GM21367 (cell line): ENCODE results near the gene SLC44A1.
A peak's percentile ranks its signal among the peaks of the same experiment; 100 is the strongest.

Experiments used
- ATAC-seq: cut with Tn5 transposase; IDR thresholded peaks from one replicate; pipeline ENCODE4 v1.9.1; 2021; ENCODE audit not compliant: unreplicated experiment

Gene SLC44A1

DNA sequence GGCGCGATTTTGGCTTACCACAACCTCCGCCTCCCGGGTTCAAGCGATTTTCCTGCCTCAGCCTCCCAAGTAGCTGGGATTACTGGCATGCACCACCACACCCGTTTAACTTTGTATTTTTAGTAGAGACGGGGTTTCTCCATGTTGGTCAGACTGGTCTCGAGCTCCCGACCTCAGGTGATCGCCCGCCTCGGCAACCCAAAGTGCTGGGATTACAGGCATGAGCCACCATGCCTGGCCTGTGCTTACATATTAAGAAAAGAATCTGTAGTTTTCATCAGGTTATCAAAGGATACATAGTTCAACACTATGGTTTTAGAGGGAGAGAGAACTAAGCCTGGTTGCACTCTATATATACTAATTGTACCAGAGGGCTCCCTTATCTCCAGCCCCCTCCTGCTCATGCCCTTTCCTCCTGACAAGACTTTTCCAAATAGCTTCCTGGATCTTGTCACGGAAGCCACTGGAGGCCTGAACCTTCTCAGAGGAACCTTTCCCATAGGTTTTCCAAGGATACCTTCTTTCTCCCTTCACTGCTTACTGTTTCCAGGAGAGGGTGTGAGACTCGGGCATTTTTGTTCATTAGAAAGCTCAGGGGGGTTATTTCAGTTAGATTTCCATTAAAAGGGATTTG lies 53.1 kb downstream of the SLC44A1 start:
- ATAC-seq = no peak

DNA sequence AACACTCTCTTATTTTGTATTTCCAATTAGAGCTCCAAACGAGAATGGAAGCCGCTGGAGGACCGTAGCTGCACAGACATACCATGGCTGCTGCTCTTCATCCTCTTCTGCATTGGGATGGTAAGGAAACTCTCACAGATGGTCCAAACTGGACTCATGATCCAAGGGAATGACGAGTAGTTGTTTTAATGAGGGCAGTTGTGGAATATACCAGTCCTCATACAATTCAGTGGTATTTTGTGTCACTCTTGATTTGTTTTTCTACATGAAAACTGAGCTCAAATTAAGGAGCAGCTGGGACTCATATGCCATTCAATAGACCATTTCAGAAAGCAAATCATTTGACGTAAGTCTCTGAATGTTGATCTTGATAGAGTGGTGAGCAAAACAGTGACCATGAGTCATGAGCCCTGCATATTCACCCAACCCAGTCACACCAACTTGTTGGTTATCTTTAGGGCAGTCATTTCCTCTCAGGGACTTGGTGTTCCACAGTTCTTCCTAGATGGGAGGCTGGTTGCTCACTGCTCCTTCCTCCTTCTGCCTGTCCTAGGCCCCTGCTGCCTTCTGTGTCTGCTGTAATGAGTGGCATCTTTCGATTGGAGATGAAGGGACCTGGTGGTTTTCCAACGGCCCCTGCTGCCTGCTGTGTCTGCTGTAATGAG lies 54.9 kb downstream of the SLC44A1 start:
- no peak for ATAC-seq

DNA sequence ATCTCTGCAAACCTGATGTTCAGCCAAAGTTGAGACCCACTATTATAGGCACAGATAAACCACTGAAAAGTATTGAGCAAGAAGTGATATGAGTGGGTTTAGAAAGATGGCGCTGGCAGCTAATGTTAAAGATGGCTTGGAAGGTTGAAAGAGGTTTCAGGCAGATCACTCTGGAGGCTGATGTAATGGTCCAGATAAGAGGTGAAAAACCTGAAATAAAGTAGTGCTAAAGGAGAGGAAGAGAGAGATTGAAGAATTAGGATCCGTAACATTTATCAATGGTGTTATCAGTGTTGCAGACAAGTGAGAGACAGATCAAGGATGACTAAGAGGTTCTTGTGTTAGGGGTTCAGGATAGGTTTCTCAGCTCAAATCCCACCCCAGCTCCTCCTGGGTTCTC lies 58.3 kb downstream of the SLC44A1 start:
- no peak for ATAC-seq

DNA sequence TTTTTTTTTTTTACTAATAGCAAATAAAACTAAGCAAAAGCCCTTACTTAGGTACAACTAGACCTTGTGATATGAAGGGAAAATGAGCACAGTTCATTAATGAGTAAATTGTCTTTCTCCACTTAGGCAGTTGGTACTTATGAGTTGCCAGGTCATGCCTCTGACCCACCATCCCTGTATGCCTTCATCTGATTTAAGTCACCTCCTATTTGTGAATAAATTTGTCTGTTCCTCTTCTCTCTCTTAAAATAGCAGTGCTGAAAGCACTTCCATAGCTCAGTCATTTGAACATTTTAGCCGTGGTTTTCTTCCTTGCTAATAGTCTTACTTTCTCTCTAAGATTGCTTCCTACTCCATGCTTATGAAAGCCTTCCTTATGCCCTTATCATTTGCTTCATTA lies 61.4 kb downstream of the SLC44A1 start:
- ATAC-seq = no peak

DNA sequence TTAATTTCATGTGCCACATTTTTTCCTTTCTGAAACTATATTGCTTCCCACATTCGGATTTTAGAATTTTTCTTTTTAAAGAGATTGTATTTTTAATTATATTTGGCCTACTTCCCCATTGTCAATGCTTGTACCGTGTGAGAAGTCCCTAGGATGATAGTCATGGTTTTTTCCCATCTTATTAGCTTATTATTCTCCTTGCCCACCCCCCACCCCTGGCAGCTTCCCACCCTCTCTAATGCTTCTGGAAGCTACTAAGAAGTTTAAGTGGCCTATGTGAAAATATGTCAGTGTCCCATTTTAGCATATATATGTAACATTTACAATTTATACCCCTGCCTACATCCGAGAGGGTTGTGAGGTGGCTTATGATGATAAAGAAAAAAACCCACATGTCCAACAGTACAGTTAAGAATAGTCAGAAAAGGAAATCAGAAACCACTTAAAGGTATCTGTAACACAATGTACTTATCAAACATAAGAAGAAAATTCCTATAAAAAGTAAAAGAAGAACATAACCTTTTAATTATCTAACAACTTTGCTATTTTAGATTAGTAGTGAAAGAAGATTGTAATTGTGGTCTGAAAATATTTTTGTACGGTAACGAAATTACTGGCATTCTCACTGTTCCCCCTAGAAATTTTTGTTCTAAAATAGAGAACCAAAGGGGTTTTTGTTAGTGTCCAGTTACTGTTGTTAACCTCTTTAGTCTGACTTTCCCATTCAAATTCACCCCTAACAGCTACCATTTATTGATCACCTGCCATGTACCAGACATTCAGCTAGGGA lies 62.1 kb downstream of the SLC44A1 start:
- ATAC-seq = no peak

DNA sequence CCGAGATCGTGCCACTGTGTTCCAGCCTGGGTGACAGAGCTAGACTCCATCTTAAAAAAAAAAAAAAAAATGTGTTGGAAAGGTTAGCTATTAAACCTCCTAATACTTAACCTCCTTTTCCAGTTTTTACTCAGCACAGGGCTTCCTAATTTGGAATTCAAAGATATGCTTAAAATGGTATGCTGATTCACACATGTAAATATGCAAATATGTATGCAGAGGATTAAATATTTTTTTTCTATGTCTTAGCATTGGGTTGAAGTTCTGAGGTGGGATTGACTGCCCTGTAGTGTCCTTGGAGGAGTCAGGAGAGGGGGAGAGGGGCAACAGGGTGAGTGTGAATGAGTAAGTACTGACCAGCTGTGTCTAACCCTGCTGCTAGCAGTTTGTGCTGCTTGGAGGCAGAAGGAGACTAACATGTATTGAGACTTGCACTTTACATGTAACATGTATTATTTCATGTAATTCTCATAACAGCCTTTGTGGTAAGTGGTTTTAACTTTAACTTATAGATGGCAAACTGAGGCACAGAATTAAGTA lies 63.2 kb downstream of the SLC44A1 start:
- no peak for ATAC-seq

DNA sequence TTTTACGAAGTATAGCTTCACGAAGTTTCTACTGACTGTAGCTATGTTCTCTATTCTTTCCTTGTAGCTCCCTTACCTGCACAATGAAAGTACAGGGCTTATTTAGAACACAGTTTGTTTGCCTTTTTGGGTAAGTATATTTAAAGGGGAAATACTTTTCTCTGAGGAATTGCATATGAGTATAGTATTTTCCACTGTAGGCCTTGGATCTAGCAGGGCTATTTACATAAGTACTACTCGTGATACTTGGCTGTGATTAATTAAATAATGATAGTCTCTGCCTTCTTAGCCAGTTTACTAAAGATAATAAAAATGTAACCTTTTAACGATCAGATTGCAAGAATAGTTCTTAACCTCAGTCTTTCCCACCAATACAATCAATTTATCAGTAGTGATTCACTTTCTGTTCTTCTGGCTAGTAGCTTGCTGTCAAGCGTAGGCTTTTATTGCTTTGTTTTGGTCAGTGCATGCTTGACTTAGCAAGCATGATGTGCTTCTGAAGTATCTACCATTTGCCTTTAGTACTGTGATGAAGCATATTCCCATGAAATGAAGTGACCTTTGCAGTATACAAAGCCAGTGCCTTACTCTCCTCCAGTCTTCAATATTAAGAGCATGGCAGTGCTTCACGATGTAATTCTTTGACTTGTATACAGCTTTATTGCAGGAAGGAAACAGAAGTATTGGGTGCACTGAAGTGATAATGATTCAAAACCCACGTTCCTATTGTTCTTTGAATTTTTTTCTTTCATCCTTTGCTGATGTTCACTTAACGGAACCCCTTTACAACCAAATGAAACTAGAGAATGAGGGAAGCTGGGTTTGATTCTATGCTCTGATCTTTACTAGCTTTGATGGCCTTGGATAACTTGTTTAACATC lies 64.2 kb downstream of the SLC44A1 start:
- ATAC-seq = no peak

DNA sequence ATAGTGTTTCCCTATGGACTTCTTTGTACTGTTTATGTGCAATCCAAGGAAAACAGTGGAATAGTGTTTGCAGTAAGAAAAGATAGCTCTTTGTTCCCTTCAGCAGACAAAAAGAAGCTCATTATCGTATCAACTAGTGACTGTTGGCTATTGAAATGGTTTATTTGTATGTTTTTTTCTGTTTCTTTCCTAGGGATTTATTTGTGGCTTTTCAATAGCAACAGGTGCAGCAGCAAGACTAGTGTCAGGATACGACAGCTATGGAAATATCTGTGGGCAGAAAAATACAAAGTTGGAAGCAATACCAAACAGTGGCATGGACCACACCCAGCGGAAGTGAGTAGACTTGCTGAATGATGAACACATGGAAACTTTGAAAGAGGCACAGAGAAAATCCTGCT lies 65.1 kb downstream of the SLC44A1 start:
- ATAC-seq = no peak

DNA sequence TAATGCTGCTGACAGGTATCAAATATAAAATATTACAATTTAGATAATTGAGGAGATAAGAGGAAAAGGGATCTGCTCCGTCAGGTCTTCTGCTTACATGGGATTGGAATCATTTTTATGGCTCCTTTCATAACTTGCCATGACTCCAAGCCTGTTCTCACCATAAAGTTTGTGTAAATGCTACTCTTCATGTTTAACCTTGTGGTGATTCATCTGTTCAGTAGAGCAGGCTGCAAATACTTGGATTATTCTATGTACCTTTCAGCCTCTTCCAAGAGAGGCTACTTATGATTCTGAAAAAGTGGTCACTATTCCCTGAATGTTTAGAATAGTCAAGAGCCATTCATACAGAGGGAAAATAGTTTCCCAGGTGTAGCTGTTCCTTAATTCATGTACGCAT lies 66.9 kb downstream of the SLC44A1 start:
- no peak for ATAC-seq

DNA sequence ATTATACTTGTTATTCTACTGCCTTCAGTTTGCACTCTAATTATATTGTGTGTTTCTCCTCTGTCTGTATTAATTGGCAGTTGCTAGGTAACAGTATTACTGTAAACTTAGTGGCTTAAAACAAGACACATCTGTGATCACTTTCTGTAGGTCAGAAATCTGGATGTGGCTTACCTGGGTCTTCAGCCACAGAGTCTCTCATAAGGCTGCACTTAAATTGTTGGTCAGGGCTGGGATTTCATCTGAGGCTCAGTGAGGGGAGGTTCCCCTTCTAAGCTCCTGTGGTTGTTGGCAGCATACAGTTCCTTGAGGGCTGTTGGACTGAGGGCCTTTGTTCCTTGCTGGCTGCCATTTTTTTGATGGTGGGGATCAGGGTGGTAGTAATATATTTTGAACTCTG lies 68.8 kb downstream of the SLC44A1 start:
- no peak for ATAC-seq

DNA sequence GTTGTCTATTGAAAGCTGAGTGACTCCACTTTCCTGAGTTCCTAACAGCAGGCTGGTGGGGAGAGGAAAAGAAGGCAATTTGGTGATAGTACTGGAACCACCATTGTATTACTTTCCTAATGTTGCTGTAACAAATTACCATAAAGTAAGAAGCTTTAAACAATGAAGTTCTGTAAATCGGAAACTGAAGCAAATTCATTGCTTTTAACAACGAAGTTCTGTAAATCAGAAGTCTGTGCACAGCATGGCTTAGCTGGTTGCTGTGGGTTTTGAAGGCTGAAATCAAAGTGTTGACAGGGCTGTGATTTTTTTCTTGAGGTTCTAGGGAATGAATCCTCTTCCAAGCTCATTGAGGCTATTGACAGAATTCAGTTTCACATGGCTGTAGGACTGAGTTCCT lies 72.3 kb downstream of the SLC44A1 start:
- ATAC-seq = no peak

DNA sequence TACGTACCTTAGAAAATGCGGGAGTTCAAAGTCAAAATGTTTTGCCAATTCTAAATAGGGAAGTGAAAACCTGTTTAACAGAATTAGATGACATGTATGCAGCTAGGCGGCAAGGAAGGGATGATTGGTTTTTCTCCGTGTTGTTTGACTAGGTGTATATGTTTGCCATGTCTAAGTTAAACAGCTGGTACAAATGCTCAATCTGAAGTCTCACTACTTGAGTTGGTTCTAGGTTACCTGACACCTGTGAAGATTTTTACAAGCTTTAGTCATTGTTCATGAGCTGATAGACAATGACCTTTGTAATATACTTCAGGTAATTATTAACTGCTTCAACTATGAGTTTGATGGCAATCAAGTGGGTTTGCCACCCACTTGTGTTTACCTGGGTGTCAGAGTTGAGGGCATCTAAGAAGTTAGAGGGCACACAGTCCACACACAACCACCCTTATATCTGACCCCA lies 74.3 kb downstream of the SLC44A1 start:
- ATAC-seq = peak; percentile 68

DNA sequence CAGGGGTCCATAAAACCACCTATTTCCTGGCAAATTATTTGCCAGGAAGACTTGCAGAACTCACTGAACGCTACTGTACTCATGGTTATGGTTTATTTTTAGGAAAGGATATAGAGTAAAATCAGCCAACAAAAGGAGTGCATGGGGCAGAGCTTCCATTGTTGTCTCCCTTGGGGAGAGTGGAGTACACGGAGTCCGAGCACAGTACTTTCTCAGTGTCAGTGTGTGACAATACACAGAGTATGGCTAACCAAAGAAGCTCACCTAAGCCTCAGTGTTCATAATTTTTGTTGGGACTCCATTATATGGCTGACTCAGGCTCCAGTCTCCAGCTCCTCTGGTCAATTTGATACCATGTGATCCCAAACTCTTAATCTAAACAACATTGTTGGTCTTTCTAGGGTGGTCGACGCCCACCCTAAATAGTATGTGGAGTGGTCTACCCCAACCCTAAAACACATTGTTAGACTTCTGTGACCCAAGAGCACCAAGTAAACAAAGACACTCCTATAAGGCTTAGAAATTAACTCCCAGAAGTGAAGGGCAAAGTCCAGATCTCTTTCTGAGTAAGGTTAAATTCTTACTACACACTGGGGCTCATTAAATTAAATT lies 74.9 kb downstream of the SLC44A1 start:
- no peak for ATAC-seq

DNA sequence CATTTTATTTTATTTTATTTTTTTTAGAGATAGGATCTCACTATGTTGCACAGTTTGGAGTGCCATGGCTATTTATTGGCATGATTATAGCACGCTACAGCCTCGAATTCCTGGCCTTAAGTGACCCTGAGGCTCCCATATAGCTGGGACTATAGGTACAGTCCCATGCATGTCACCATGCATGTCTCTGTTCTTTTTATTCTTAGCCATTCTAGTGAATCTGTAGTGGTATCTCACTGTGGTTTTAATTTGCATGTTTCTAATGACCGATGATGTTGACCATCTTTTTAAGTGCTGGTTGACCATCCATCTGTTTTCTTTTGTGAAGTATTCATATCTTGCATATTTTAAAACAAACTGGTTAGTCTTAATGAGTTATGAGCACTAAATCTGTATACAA lies 76.1 kb downstream of the SLC44A1 start:
- no peak for ATAC-seq

DNA sequence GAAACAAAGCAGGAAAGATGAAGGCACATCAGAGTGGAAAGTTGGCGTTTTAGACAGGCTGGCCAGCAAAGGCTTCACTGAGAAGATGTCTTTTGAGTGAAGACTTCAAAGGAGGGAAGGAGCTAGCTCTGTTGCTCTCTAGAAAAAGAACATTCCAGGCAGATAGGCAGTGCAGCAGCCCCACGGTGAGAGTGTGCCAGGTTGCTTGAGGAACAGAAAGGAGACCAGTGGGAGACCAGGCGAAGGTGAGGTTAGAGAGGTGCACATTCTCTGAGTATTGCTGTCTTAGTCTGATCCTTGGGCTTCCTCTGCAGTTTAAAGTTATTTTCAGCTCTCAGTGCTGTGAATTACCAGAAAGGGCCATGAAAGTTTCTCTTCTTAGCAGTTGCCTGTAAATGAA lies 83.8 kb downstream of the SLC44A1 start:
- ATAC-seq = no peak

DNA sequence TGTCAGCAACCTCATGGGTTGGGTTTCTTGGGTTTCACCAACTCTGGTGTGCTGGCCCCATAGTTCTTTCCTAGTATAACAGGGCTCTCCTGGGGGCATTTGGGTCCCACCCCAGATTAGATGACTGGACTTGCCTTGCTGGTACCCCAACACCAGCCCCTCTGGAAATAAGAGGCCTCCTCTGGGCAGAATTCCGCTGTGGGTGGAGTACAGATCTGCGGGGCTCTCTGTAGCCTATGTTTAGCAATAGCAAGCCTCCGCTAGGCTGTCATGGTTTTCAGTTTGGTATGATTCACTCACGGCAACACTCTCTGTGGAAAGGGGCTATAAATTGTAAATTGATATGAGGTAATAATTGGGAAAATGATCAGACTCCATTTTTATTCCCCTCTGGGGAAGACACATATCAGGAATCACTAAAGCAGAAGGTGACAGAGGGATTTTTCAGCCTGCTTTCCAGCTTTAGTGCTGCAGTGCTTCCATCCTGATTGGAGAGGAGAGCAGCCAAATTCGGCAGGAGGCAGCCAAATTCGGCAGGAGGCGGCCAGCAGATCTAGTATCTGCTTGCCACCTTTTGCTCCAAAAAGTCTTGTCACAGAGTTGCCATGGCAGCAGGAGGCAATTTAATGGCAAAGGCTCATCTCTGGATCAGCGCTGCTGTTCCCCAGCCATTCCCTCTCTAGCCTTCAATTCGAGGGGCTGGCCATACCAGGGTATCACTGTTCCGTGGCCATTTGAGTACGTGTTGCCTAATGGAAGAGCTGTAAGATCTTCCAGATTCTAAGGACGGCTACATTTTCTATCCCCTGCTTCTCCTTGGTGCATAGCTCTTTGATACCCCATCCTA lies 84.6 kb downstream of the SLC44A1 start:
- no peak for ATAC-seq

DNA sequence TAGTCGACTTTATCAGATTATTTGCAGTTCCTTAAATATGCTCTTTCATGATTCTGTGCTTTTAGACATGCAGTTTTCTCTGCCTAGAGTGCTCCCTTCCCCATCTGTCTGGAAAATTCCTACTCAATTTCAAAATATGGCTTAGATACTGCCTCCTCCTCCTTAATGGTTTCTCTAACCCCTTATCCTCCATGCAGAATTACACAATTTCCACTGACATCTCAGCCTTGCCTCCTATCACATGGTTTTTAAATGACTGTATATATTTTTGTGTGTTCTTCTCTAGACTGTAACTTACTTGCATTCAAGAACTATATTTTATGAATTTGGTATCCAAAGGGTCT lies 85.2 kb downstream of the SLC44A1 start:
- no peak for ATAC-seq

DNA sequence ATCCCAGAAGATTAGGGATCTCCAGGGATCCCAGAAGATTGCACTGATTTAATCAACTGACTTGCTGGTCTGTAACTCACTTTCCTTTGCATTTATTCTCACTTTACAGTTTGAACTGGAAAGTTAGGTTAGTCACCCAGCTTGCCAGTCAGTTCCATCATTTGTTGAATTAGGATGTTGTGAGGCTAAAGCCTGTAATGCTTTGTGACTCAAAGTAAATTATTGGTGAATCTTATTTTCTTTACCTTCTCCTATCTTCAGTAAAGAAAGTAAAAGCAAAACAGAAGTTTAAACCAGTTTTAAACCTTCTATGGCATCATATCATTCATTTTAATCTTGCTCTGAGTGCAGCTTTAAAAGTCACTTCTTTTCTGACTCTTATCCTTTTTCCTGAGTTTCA lies 85.8 kb downstream of the SLC44A1 start:
- no peak for ATAC-seq

DNA sequence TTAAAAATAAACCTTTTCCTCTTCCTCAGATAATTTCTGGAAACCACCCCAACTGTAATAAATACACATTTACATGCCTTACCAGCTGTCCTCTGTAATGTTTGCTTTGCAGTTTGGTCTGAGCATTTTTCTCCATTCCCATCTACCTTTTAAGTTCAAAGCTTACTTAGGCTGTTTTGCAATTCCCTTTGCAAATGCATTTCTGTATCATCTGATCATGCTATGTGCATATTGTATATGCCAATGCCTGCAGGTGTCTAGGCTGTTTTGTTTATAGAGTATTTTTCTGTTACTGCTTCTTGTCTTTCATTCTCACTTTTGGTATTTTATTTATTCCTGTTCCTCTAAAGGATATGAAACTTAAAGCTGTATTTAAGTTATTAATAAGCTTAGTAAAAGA lies 86.3 kb downstream of the SLC44A1 start:
- ATAC-seq = peak; percentile 57

DNA sequence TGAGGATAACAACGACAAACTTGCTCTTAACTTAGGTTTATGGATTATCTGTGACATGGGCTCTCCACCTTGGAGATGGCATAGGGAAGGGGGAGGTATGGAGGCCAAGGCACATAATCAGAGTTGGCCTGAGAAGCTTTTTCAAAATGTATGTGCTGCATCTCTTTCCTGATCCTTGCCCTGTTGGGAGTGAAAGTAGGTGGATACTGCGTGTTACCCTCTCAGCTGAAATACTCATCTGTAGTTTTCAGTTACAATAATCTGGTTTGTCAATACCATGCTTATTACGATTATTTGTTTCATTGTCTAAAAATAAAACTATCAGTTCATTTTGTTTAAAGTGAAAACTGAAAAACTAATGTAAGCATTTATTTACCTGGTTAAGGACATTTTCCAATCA lies 86.7 kb downstream of the SLC44A1 start:
- ATAC-seq = peak; percentile 36
